ENCODE results near the gene PCDH17. TPM values are rescaled to one million over a fixed set of nuclear protein-coding genes. Genes with fewer than 3 reads are reported as not detected.

PCDH17 gene
- total RNA-seq, 2 donors from 2014 or later: 2.1 to 2.4 TPM

- no peak for DNase-seq
- H3K4me3 ChIP-seq: no peak overlapping the region
- H3K9me3 ChIP-seq: no peaks in the 10 kb centered on the region
- H3K9ac ChIP-seq (ENCODE audit: low read depth in 2 of 2, low read length in 2 of 2): no peak overlapping the region
- H3K4me1 ChIP-seq: no peaks in the 10 kb centered on the region
- no peak overlapping the region for H3K27ac ChIP-seq
- no peak for TF ChIP-seq CTCF (IDR thresholded peaks at IDR 0.05)
- intact Hi-C loops (cut with DNase I): no loop called here
- no peaks in the 10 kb centered on the region for H3K27me3 ChIP-seq
- no peaks in the 10 kb centered on the region for H3K36me3 ChIP-seq
Observed at GRCh38 chr13:57675526-57675925, 44.0 kb downstream of the PCDH17 start.

GRCh38 chr13:57680609-57681008 is 49.1 kb downstream of the PCDH17 start:
- intact Hi-C loops (cut with DNase I): no loop called here
- H3K4me3 ChIP-seq: no peak overlapping the region
- no peaks in the 10 kb centered on the region for H3K36me3 ChIP-seq
- no peak for TF ChIP-seq CTCF (IDR thresholded peaks at IDR 0.05)
- H3K9me3 ChIP-seq: no peaks in the 10 kb centered on the region
- H3K27ac ChIP-seq: no peak overlapping the region
- no peaks in the 10 kb centered on the region for H3K4me1 ChIP-seq
- DNase-seq: no peak
- no peaks in the 10 kb centered on the region for H3K27me3 ChIP-seq
- H3K9ac ChIP-seq (ENCODE audit: low read depth in 2 of 2, low read length in 2 of 2): no peak overlapping the region

- no peak for DNase-seq
- no peak overlapping the region for H3K4me3 ChIP-seq
- no peaks in the 10 kb centered on the region for H3K4me1 ChIP-seq
- intact Hi-C loops (cut with DNase I): no loop called here
- H3K27ac ChIP-seq: no peak overlapping the region
- TF ChIP-seq CTCF (IDR thresholded peaks at IDR 0.05): no peak
- no peak overlapping the region for H3K9ac ChIP-seq (ENCODE audit: low read depth in 2 of 2, low read length in 2 of 2)
- H3K36me3 ChIP-seq: no peaks in the 10 kb centered on the region
- no peaks in the 10 kb centered on the region for H3K9me3 ChIP-seq
- H3K27me3 ChIP-seq: no peaks in the 10 kb centered on the region
Observed at GRCh38 chr13:57682128-57682716, 50.7 kb downstream of the PCDH17 start.

GRCh38 chr13:57698851-57699250 is 67.3 kb downstream of the PCDH17 start:
- H3K27ac ChIP-seq: no peak overlapping the region
- H3K4me1 ChIP-seq: no peaks in the 10 kb centered on the region
- DNase-seq: no peak
- intact Hi-C loops (cut with DNase I): no loop called here
- H3K4me3 ChIP-seq: no peak overlapping the region
- H3K9ac ChIP-seq (ENCODE audit: low read depth in 2 of 2, low read length in 2 of 2): no peak overlapping the region
- H3K36me3 ChIP-seq: no peaks in the 10 kb centered on the region
- no peak for TF ChIP-seq CTCF (IDR thresholded peaks at IDR 0.05)
- no peaks in the 10 kb centered on the region for H3K9me3 ChIP-seq
- H3K27me3 ChIP-seq: no peaks in the 10 kb centered on the region

DNA sequence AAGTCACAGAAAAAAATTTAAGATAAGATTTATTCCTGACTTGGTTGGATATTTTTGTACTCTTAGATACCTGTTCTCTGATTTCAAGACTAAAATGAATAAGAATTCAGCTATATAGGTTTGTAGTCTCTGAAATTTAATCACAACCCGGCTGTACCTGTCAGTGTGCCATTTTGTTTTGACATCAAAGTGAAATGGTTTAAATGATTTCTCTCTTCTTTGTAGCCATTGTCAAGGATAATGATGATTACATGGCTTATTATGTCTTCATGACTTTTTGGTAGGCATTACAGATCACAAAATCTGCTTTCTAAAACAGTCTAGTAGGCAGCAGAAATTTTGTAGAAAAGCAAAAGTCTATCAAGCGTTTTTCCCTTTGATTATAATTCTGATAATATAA is 72.5 kb downstream of the PCDH17 start:
- Histone ChIP-seq H3K27ac (no peak overlapping the region), H3K9ac (ENCODE audit: low read depth in 2 of 2, low read length in 2 of 2) (no peak overlapping the region), H3K9me3 (no peaks in the 10 kb centered on the region), H3K4me3 (no peak overlapping the region), H3K36me3 (no peaks in the 10 kb centered on the region), H3K4me1 (no peaks in the 10 kb centered on the region), H3K27me3 (no peaks in the 10 kb centered on the region)
- TF ChIP-seq CTCF (IDR thresholded peaks at IDR 0.05): no peak
- DNase-seq: no peak
- intact Hi-C loops (cut with DNase I): no loop called here
